Naive thymus-derived CD4-positive, alpha-beta T cell (primary cell): ENCODE measurements around the gene EMX1. TPM values are rescaled to one million over a fixed set of nuclear protein-coding genes. Genes with fewer than 3 reads are reported as not detected.

Experiments used
- ATAC-seq: fragments of 150-1000 bp; cut with Tn5 transposase; 2 replicates; pipeline ENCODE4 v1.10.0; 2021; ENCODE audit warnings: mild to moderate bottlenecking, moderate library complexity
- CTCF ChIA-PET: fragments of 350-600 bp; sonication (Branson Sonifier 250); formaldehyde crosslinking; loops from one replicate; lab custom pipeline; 2021; ENCODE audit warnings: antibody characterized with exemption; lab: Charles Lee
- POLR2A ChIA-PET: fragments of 350-600 bp; sonication (Branson Sonifier 250); formaldehyde crosslinking; loops from one replicate; lab custom pipeline; 2021; ENCODE audit warnings: antibody characterized with exemption, inconsistent platforms; lab: Charles Lee
- DNase-seq, 9 donors: peaks; one replicate each; pipeline versions ENCODE4 v3.0.0 to v3.0.0-alpha.2; 2020 to 2022; ENCODE audit warnings: mixed read lengths in 1 of 9
- H3K27ac ChIP-seq: one replicate; pipeline ENCODE4 v1.7.0; 2013; ENCODE audit warnings: mild to moderate bottlenecking, low read depth, low read length, moderate library complexity
- H3K27me3 ChIP-seq, 2 donors: one replicate each; pipeline ENCODE4 v1.7.0; 2013; ENCODE audit warnings: low read length in 2 of 2, mild to moderate bottlenecking in 2 of 2, moderate library complexity in 2 of 2; ENCODE audit not compliant: control insufficient read depth in 2 of 2, insufficient read depth in 2 of 2
- H3K36me3 ChIP-seq, 3 experiments: 1 replicate in 2 of 3; 2 replicates in 1 of 3; pipeline ENCODE4 v1.7.0; 2013; ENCODE audit warnings: low read length in 3 of 3, mild to moderate bottlenecking in 3 of 3, moderate library complexity in 1 of 3; ENCODE audit not compliant: insufficient read depth in 3 of 3, control insufficient read depth in 2 of 3
- H3K4me1 ChIP-seq, 2 donors: one replicate each; pipeline ENCODE4 v1.7.0; 2013; ENCODE audit warnings: low read length in 2 of 2, mild to moderate bottlenecking in 2 of 2, moderate library complexity in 1 of 2; ENCODE audit not compliant: control insufficient read depth in 2 of 2, insufficient read depth in 2 of 2
- H3K4me3 ChIP-seq: 2 replicates; pipeline ENCODE4 v1.7.0; 2013; ENCODE audit warnings: mild to moderate bottlenecking, low read length
- H3K9me3 ChIP-seq, 3 experiments: 1 replicate in 2 of 3; 2 replicates in 1 of 3; pipeline ENCODE4 v1.7.0; 2013; ENCODE audit warnings: low read length in 3 of 3; ENCODE audit not compliant: control insufficient read depth in 2 of 3
- H3K27ac Mint-ChIP-seq, 9 donors: one replicate each; pipeline ENCODE4 v1.8.0; 2020 to 2022; ENCODE audit warnings: mixed read lengths in 9 of 9, mild to moderate bottlenecking in 8 of 9, moderate library complexity in 5 of 9, inconsistent platforms in 2 of 9
- H3K27me3 Mint-ChIP-seq, 5 donors: one replicate each; pipeline ENCODE4 v1.8.0; 2021 to 2022; ENCODE audit warnings: mixed read lengths in 5 of 5, mild to moderate bottlenecking in 1 of 5
- H3K36me3 Mint-ChIP-seq, 5 donors: one replicate each; pipeline ENCODE4 v1.8.0; 2020 to 2022; ENCODE audit warnings: mixed read lengths in 5 of 5, mild to moderate bottlenecking in 3 of 5, inconsistent platforms in 1 of 5
- H3K4me1 Mint-ChIP-seq, 7 donors: one replicate each; pipeline ENCODE4 v1.8.0; 2020 to 2022; ENCODE audit warnings: mixed read lengths in 7 of 7, mild to moderate bottlenecking in 3 of 7, inconsistent platforms in 1 of 7
- H3K4me3 Mint-ChIP-seq, 10 donors: one replicate each; pipeline ENCODE4 v1.8.0; 2020 to 2022; ENCODE audit warnings: mild to moderate bottlenecking in 10 of 10, mixed read lengths in 10 of 10, moderate library complexity in 6 of 10, inconsistent platforms in 2 of 10
- H3K9me3 Mint-ChIP-seq, 11 donors: one replicate each; pipeline ENCODE4 v1.8.0; 2020 to 2022; ENCODE audit warnings: mixed read lengths in 11 of 11, mild to moderate bottlenecking in 4 of 11, inconsistent platforms in 1 of 11, moderate library complexity in 1 of 11
- intact Hi-C, 2 donors: fragments of 100-400 bp; cut with micrococcal nuclease; formaldehyde crosslinking; loops; one replicate each; pipeline ENCODE4 v1.15.1; 2023
- polyA plus RNA-seq, 2 donors: library from polyadenylated mRNA; unstranded; fragments of 300-500 nt; fragmentation: Illumina TruSeq; gene quantifications; one replicate each; pipeline ENCODE4 v1.2.3, GENCODE V29; 2021
- total RNA-seq, 6 experiments: library from RNA in 5 of 6; stranded (reverse) in 5 of 6; gene quantifications; 1 replicate in 5 of 6; 2 replicates in 1 of 6; pipeline ENCODE4 v1.2.3 and lab custom pipeline; 2021 to 2026

Gene EMX1
- total and polyA plus RNA-seq, 7 experiments from 2014 or later = not detected

DNA sequence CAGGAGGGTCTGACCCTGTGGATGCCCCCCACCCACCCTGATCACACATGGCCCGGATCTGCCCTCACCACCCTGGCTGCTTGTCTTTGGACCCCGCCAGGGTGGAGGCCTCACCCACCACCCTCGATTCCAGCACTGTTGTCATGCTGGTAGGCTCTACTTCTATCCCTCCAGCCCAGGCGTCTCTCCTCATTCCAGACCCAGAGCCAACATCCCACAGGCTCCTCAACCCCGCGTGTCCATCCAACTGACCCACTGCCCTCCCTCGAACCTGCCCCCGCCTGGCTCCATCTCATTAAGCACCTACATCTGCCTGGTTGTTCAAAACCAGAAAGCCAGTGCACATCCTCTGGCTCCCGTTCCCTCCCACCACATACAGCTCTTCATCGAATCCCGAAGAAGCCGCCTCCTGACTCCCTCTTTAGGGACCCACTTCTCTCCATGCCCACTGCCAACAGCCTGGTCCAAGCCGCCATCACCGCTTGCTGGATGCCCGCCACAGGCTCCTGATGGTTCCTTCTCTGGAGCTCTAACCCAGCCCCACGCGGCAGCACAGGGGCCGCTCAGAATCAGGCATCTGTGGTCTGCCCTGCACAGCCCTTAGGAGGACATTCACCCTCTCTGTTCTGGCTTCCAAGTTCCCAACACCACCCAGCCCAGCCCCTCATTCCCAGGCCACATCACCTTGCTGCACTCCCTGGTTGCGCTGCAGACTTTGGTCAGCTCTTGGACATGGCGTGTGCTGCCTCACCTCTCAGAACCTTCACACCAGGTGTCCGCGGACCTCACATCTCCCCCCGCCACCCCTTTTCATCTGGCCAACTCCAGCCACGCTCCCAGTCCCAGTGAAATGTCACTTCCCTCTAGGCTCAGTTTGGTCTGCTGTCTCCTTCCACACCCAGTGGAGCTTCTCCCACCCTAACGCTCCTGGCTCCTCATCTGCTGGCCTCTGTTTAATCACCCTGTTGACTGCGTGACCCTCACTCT is 43.0 kb downstream of the EMX1 start:
- ATAC-seq (no peak), DNase-seq (no peak)
- no peak overlapping the region for H3K4me3 Mint-ChIP-seq
- ChIA-PET POLR2A (no interaction called here), CTCF (no interaction called here)
- intact Hi-C loops = no loop called here
- no peaks in the 10 kb centered on the region for H3K9me3 ChIP-seq
- no peaks in the 10 kb centered on the region for H3K9me3 Mint-ChIP-seq
- no peaks in the 10 kb centered on the region for H3K4me1 ChIP-seq
- no peaks in the 10 kb centered on the region for H3K27me3 Mint-ChIP-seq
- H3K4me1 Mint-ChIP-seq = peaks cover 0 to 25% (median 0%) of the 10 kb centered on the region in 7 donors
- H3K27me3 ChIP-seq = no peaks in the 10 kb centered on the region
- no peak overlapping the region for H3K27ac Mint-ChIP-seq
- no peaks in the 10 kb centered on the region for H3K36me3 ChIP-seq
- H3K4me3 ChIP-seq = no peak overlapping the region
- peaks cover 0 to 5% (median 0%) of the 10 kb centered on the region in 5 donors for H3K36me3 Mint-ChIP-seq
- no peak overlapping the region for H3K27ac ChIP-seq

DNA sequence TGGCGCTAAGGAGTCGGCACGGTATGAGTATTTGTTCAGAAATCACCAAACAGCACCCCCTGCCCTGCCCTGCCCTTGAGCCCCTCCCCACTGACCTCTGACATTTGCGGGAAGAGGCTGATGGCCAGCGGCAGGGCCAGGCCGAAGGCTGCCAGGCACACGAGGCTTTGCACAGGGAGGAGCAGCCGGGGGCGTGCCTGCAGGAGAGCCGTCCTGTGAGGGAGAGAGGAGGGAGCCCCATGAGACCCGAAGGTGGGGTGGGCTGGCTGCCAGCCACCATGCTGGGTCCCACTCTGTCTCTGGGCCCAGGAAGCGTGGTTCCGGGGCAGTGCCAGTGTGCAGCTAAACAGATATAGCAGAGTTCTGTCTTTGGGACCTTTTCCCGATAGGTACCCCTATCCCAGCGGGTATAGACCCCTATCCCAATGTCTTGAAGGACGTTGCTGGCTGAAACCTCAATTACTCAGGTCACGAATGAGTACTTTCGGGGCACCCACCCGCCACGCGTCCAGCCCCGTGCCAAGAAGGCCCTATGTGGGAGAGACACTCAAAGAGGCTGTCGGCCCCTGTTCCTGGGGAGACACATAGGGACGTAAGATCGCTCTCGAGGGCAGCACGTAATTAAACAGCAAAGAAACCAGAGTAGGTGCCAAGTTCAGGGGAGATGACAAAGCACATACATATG is 43.9 kb downstream of the EMX1 start:
- ATAC-seq (no peak), DNase-seq (no peak)
- H3K4me3 ChIP-seq = no peak overlapping the region
- POLR2A ChIA-PET = no interaction called here
- no peaks in the 10 kb centered on the region for H3K4me1 ChIP-seq
- CTCF ChIA-PET = interaction anchor here (1.5 kb wide), 1 partner anchor 13 kb away, joined by 4 read pairs; no protein-coding TSS in a partner anchor
- H3K27ac ChIP-seq = no peak overlapping the region
- no peaks in the 10 kb centered on the region for H3K9me3 ChIP-seq
- Mint-ChIP-seq H3K4me3 (no peak overlapping the region), H3K27ac (no peak overlapping the region), H3K9me3 (no peaks in the 10 kb centered on the region), H3K36me3 (peaks cover 0 to 5% (median 0%) of the 10 kb centered on the region in 5 donors), H3K27me3 (no peaks in the 10 kb centered on the region), H3K4me1 (peaks cover 0 to 22% (median 0%) of the 10 kb centered on the region in 7 donors)
- intact Hi-C loops = no loop called here
- H3K27me3 ChIP-seq = no peaks in the 10 kb centered on the region
- no peaks in the 10 kb centered on the region for H3K36me3 ChIP-seq

- Histone ChIP-seq H3K9me3 (no peaks in the 10 kb centered on the region), H3K4me3 (no peak overlapping the region), H3K27ac (no peak overlapping the region), H3K4me1 (no peaks in the 10 kb centered on the region), H3K36me3 (no peaks in the 10 kb centered on the region), H3K27me3 (no peaks in the 10 kb centered on the region)
- DNase-seq (no peak), ATAC-seq (no peak)
- intact Hi-C loops = no loop called here
- Mint-ChIP-seq H3K4me3 (no peak overlapping the region), H3K9me3 (no peaks in the 10 kb centered on the region), H3K4me1 (peaks cover 0 to 17% (median 0%) of the 10 kb centered on the region in 7 donors), H3K27ac (no peak overlapping the region), H3K36me3 (peaks cover 0 to under 1% (median 0%) of the 10 kb centered on the region in 5 donors), H3K27me3 (no peaks in the 10 kb centered on the region)
- ChIA-PET CTCF (interaction anchor here (1.5 kb wide), 1 partner anchor 12 kb away, joined by 4 read pairs; no protein-coding TSS in a partner anchor), POLR2A (no interaction called here)
Measured at GRCh38 chr2:72961853-72962468, 44.6 kb downstream of the EMX1 start.

DNA sequence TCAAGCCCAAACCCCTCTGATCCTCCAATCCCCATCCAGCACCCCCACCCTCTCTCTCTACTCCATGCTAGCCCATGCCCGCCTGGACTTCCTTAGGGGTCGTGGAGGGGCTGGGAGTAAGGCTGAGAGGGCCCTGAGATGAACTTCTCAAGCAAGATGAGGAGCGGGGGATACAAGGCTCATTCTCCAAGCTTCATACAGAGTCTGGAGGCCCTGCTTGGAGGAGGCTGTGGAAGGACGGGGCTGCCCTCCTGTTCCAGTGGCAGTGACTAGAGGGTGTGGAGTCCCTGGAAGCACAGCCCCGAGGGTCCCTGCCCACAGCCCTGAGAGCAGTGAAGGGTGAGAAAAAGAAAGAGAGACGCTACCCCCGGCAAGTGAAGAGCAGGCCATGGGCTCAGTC is 45.6 kb downstream of the EMX1 start:
- no peaks in the 10 kb centered on the region for H3K9me3 Mint-ChIP-seq
- no peaks in the 10 kb centered on the region for H3K36me3 ChIP-seq
- H3K4me3 ChIP-seq = no peak overlapping the region
- CTCF ChIA-PET = no interaction called here
- no peaks in the 10 kb centered on the region for H3K27me3 ChIP-seq
- H3K4me3 Mint-ChIP-seq = no peak overlapping the region
- H3K9me3 ChIP-seq = no peaks in the 10 kb centered on the region
- H3K36me3 Mint-ChIP-seq = no peaks in the 10 kb centered on the region
- no peaks in the 10 kb centered on the region for H3K27me3 Mint-ChIP-seq
- intact Hi-C loops = no loop called here
- DNase-seq (no peak), ATAC-seq (no peak)
- no peak overlapping the region for H3K27ac ChIP-seq
- H3K4me1 Mint-ChIP-seq = peaks cover 0 to 15% (median 0%) of the 10 kb centered on the region in 7 donors
- H3K4me1 ChIP-seq = no peaks in the 10 kb centered on the region
- H3K27ac Mint-ChIP-seq = no peak overlapping the region
- POLR2A ChIA-PET = no interaction called here

GRCh38 chr2:72963423-72964145 is 46.3 kb downstream of the EMX1 start:
- Mint-ChIP-seq H3K27me3 (no peaks in the 10 kb centered on the region), H3K4me1 (peaks cover 0 to 12% (median 0%) of the 10 kb centered on the region in 7 donors), H3K27ac (no peak overlapping the region), H3K36me3 (no peaks in the 10 kb centered on the region), H3K4me3 (no peak overlapping the region), H3K9me3 (no peaks in the 10 kb centered on the region)
- Histone ChIP-seq H3K4me3 (no peak overlapping the region), H3K4me1 (no peaks in the 10 kb centered on the region), H3K9me3 (no peaks in the 10 kb centered on the region), H3K27me3 (no peaks in the 10 kb centered on the region), H3K27ac (no peak overlapping the region), H3K36me3 (no peaks in the 10 kb centered on the region)
- no peak for ATAC-seq
- CTCF ChIA-PET = no interaction called here
- no peak for DNase-seq
- intact Hi-C loops = no loop called here
- POLR2A ChIA-PET = interaction anchor here (0.6 kb wide), 1 partner anchor 1194 kb away, joined by 3 read pairs; no protein-coding TSS in a partner anchor

DNA sequence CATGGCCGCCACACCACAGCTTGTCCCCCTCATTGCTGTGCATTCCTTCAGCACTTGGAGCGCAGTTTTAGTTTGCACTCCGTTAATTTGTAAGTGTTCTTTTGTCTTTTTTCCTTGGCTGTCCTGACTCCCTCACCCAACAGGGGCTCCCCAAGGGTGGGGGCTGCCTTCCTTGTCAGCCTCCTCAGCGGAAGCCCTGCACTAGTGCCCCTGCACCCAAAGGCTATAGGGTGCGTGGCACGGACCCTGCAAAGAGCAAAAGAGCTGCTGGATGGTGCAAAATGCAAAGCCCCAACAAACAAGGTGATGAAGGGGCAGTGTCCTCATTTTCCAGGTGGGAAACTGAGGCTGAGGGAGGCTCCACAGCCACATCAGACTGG is 46.8 kb downstream of the EMX1 start:
- no peaks in the 10 kb centered on the region for H3K27me3 Mint-ChIP-seq
- Histone ChIP-seq H3K27ac (no peak overlapping the region), H3K36me3 (no peaks in the 10 kb centered on the region), H3K4me3 (no peak overlapping the region), H3K4me1 (no peaks in the 10 kb centered on the region), H3K27me3 (no peaks in the 10 kb centered on the region), H3K9me3 (no peaks in the 10 kb centered on the region)
- DNase-seq (no peak), ATAC-seq (no peak)
- CTCF ChIA-PET = no interaction called here
- H3K4me1 Mint-ChIP-seq = peaks cover 0 to 13% (median 0%) of the 10 kb centered on the region in 7 donors
- H3K9me3 Mint-ChIP-seq = no peaks in the 10 kb centered on the region
- no peaks in the 10 kb centered on the region for H3K36me3 Mint-ChIP-seq
- POLR2A ChIA-PET = interaction anchor here (0.6 kb wide), 1 partner anchor 1194 kb away, joined by 3 read pairs; no protein-coding TSS in a partner anchor
- no peak overlapping the region for H3K4me3 Mint-ChIP-seq
- intact Hi-C loops = no loop called here
- H3K27ac Mint-ChIP-seq = no peak overlapping the region
